Measurements from ENCODE around the gene PHC2.
"Not testable (repeated sequence)": the region's sequence is repeated elsewhere in the genome, so short reads cannot be mapped to it uniquely, and the experiment has no call there.

The PHC2 gene

GRCh38 chr1:33299461-33300155, 131.3 kb downstream of the PHC2 start:
- FAIRE-seq: no peak
- DNase-seq (ENCODE audit: insufficient read length, low spot score): no peak

DNA sequence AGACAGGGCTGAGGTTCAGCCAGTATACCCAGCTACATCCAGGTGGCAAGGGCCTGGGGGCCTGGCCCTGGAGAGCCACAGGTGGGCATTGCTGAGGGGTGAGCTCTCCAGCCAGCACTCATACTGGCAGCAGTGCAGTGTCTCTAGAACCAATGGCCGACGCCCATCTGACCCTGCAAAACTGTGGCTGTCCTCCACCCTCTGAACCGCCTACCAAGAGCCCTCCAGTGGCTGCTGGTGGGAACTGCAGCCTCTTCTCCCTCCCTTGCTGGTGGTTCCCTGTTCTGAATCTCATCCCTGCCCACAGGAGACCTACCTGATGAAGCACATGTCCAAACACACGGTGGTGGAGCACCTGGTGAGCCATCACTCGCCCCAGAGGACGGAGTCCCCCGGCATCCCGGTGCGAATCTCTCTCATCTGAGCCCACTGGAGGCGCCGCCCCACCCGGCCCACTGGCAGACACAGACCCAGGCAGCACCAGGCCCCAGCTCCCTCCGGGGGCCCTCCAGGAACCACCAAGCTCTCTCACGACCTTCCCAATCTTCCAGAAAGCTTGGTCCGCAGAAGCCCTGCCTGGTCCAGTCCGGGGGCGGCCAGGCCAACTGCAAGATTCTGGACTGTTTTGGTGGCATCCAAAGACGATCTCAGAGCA, 132.1 kb downstream of the PHC2 start:
- FAIRE-seq: no peak

GRCh38 chr1:33297911-33298622, 132.8 kb downstream of the PHC2 start:
- DNase-seq (ENCODE audit: insufficient read length, low spot score): no peak
- FAIRE-seq: no peak

More for the DNA sequence above, 132.1 kb downstream of the PHC2 start:
- DNase-seq (ENCODE audit: insufficient read length, low spot score): peak; percentile 72

DNA sequence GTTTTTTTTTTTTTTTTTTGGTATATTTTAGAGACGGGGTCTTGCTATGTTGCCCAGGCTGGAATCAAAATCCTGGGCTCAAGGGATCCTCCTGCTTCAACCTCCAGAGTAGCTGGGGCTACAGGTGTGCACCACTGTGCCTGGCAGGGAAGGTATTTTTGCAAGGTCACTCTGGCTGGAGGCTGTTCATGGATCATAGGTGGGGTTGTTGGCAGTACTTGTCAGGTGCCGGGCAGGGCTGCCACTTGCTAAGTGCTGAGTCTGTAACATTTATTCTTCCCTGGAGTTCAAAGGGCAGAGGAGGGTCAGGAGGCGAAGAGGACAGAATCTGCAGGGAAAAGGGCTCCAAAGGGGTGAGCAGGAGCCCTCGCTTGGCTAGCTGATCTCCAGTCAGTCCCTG, 134.1 kb downstream of the PHC2 start:
- FAIRE-seq: no peak

DNA sequence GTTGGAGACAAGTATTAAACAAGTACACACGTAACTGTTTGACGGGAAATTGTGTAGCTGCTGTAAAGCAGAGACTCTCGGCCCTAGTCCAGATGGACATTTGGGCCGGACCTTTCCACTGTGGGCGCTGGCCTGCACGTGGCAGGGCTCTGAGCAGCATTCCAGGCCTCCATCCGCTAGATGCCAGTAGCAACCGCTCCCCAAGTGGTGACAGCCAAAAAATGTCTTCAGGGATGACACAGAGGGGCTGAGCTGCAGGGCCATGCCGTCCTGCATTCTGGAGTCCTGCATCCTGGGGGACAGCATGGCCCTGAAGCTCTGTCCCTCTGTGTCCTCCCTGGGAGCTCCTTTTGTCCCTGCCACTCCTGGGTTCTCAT, 134.8 kb downstream of the PHC2 start:
- no peak for FAIRE-seq

More for the DNA sequence above, 134.1 kb downstream of the PHC2 start:
- no peak for DNase-seq (ENCODE audit: insufficient read length, low spot score)

GRCh38 chr1:33295450-33296081, 135.3 kb downstream of the PHC2 start:
- peak; percentile 88 for FAIRE-seq
- peak; percentile 83 for DNase-seq (ENCODE audit: insufficient read length, low spot score)

More for the DNA sequence above, 134.8 kb downstream of the PHC2 start:
- no peak for DNase-seq (ENCODE audit: insufficient read length, low spot score)

GRCh38 chr1:33295023-33295422, 135.9 kb downstream of the PHC2 start:
- no peak for DNase-seq (ENCODE audit: insufficient read length, low spot score)
- FAIRE-seq: no peak

DNA sequence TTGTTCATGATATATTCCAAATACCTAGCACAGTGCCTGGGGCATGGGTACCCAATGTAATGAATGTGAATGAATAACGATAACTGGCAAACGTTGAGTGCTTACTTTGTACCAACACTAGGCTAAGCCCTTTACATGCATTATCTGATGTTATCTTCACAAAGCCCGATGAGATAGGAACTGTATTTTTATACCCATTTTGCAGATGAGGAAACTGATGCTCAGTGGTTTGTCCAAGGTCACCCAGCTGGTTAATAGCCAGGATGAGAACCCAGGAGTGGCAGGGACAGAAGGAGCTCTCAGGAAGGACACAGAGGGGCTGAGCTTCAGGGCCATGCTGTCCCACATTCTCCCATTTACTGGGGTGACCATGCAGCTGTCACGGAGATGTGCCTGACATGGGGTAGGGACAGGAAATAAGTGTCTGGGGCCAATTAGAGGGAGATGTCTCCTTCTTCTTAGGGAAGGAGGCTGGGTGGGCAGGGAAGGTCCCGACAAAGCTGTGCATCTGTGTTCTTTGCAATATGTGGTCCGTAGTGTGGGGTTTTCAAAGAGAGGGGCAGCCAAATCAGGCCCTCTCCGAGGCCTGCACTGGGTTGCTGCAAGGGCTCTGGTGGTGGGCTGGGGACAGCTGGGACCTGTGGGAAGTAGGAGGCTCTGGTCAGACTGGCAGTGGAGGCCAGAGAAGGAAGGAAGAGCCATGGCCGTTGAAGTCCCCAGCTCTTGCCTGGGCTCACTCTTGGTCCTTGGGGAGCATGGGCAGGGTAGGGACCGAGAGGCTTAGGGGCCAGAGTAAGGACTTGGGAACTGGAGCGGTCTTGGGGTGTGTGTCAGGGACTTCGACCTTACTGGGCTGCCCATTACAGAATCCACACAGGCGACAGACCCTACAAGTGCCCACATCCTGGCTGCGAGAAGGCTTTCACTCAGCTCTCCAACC, 136.6 kb downstream of the PHC2 start:
- FAIRE-seq: no peak
- no peak for DNase-seq (ENCODE audit: insufficient read length, low spot score)

GRCh38 chr1:33292726-33293340, 138.1 kb downstream of the PHC2 start:
- DNase-seq (ENCODE audit: insufficient read length, low spot score) (no peak), FAIRE-seq (no peak)

DNA sequence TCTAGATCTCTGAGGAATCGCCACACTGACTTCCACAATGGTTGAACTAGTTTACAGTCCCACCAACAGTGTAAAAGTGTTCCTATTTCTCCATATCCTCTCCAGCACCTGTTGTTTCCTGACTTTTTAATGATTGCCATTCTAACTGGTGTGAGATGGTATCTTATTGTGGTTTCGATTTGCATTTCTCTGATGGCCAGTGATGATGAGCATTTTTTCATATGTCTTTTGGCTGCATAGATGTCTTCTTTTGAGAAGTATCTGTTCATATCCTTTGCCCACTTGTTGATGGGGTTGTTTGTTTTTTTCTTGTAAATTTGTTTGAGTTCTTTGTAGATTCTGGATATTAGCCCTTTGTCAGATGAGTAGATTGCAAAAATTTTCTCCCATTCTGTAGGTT, 140.3 kb downstream of the PHC2 start:
- DNase-seq (ENCODE audit: insufficient read length, low spot score); FAIRE-seq: not testable (repeated sequence)

GRCh38 chr1:33289858-33290154, 141.1 kb downstream of the PHC2 start:
- no peak for DNase-seq (ENCODE audit: insufficient read length, low spot score)
- FAIRE-seq: no peak

GRCh38 chr1:33288976-33289857, 141.7 kb downstream of the PHC2 start:
- DNase-seq (ENCODE audit: insufficient read length, low spot score) (no peak), FAIRE-seq (no peak)

DNA sequence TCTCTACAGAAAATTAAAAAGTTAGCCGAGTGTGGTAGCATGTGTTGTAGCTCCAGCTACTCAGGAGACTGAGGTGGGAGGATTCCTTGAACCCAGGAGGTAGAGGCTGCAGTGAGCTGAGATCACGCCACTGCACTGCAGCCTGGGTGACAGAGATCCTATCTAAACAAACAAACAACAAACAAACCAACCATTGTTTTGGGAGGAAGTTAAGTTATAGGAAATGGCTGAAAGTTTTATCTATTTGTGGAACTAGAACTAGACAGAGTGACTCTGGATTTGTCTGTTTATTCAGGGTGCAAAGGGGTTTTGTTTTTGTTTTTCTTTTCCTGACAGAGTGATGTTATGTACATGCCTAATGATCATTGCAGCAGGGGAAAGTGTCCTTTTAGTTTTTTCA, 143.6 kb downstream of the PHC2 start:
- DNase-seq (ENCODE audit: insufficient read length, low spot score) (no peak), FAIRE-seq (no peak)

DNA sequence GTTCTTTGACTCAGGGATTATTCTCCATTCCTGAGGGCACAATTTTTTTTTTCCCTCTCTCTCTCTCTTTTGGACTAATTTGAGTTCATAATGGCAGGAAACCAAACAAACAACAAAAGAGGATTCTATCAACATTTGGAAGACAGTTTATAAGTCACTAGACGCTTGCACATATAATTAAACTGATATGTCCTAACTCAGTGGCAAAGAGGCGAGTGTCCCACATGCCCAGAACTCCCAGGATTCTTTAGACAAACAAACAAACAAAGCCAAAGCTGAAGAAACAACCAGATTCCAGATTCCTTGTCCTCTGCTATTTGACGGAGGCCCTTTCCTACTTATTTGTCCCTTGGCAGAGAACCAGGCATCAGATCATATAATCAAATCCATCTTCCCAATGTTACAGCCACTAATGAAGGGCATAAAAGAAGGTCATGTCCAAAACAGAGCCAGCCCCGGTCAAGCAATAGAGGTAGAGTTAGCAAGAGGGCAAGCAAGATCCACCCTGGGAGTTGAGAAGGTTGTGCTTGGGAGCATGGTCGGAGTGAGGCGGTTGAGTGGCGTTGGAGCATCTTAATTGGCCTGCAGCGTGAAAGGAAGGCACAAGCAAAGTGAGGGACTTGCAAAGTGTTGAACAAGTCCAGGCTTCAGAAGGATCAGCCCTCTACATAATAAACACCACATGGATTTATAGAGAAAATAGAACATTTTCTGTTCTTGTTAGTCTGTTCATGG, 144.3 kb downstream of the PHC2 start:
- DNase-seq (ENCODE audit: insufficient read length, low spot score) (no peak), FAIRE-seq (no peak)

GRCh38 chr1:33284049-33284448, 146.8 kb downstream of the PHC2 start:
- FAIRE-seq (no peak), DNase-seq (ENCODE audit: insufficient read length, low spot score) (no peak)

DNA sequence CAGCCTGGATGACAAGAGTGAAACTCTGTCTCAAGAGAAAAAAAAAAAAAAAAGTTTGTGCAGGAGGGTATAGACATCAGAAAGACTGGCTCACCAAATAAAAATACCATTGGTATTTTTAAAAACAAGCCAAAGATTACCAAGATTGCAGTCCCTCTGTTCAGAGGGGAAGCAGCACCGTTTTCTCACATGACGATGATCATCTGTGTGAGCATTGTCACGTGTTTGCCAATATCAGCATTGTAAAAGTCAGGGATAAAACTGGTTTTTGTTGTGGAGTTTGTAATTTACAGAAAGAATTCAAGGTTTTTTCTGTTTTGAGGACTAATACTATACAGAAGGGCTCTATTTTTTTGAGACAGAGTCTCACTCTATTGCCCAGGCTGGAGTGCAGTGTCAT, 148.1 kb downstream of the PHC2 start:
- no peak for DNase-seq (ENCODE audit: insufficient read length, low spot score)
- no peak for FAIRE-seq

DNA sequence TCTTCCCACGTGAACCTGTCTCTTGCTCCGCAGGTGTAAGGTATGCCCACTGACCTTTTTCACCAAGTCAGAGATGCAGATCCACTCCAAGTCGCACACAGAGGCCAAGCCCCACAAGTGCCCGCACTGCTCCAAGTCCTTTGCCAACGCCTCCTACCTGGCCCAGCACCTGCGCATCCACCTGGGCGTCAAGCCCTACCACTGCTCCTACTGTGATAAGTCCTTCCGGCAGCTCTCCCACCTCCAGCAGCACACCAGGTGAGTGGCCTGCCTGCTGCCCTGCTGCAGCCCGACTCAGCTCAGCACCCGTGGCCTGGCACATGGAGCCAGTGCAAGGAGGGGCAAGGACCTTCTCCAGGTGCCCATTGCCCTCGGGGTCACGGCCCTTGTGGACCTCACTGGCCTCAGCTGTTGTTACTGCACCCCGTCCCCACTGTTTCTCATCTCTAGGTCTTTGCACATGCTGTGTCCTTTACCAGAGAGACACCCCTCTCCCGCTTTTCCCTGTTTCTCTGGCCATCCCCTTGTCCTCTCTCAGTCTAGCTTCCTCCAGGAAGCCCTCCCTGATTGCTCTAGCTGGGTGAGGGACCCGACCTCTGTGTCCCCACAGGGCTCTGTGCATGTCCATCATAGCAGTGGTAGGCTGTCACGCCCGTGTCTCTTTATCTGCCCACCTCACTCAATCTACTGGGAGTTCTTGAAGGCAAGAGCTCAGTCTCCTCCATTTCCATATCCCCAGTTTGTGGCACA, 149.2 kb downstream of the PHC2 start:
- DNase-seq (ENCODE audit: insufficient read length, low spot score): no peak
- FAIRE-seq: no peak

All from HTR-8/SVneo (cell line).